ENCODE measurements around the gene SLC2A1.

- no peak for TF ChIP-seq EZH2 (IDR thresholded peaks at IDR 0.05; ENCODE audit: insufficient read depth, low read length)
- no peak for TF ChIP-seq CTCF (IDR thresholded peaks at IDR 0.05; ENCODE audit: insufficient read depth, low read depth, low read length)
Measured at GRCh38 chr1:43000271-43000670, 41.6 kb upstream of the SLC2A1 start.
